H9 (cell line): Measurements from ENCODE around the gene CASP10. TPM values are rescaled to one million over a fixed set of nuclear protein-coding genes. Genes with fewer than 3 reads are reported as not detected.

Source experiments
- DNase-seq: peaks from one replicate; pipeline ENCODE4 v3.0.0-alpha.2; 2017
- H2AFZ ChIP-seq: one replicate; pipeline ENCODE4 v1.6.1; 2013; ENCODE audit warnings: mild to moderate bottlenecking, low read length, control low read depth, moderate library complexity
- H2AK5ac ChIP-seq: 2 replicates; pipeline ENCODE4 v1.6.1; 2013; ENCODE audit warnings: low read length, control low read depth, mixed read lengths; ENCODE audit not compliant: insufficient read length
- H2BK120ac ChIP-seq: one replicate; pipeline ENCODE4 v1.6.1; 2013; ENCODE audit warnings: low read depth, mild to moderate bottlenecking, low read length, control low read depth, inconsistent platforms; ENCODE audit not compliant: poor library complexity, severe bottlenecking
- H2BK12ac ChIP-seq: 2 replicates; pipeline ENCODE4 v1.6.1; 2013; ENCODE audit warnings: low read length, control low read depth, mixed read lengths, low read depth; ENCODE audit not compliant: insufficient read length
- H2BK15ac ChIP-seq: 2 replicates; pipeline ENCODE4 v1.6.1; 2013; ENCODE audit warnings: low read depth, low read length, control low read depth
- H2BK20ac ChIP-seq: one replicate; pipeline ENCODE4 v1.6.1; 2013; ENCODE audit warnings: low read depth, mild to moderate bottlenecking, low read length, control low read depth, inconsistent platforms; ENCODE audit not compliant: poor library complexity, severe bottlenecking
- H2BK5ac ChIP-seq: 2 replicates; pipeline ENCODE4 v1.6.1; 2013; ENCODE audit warnings: low read length, control low read depth, mixed read lengths; ENCODE audit not compliant: insufficient read length
- H3K14ac ChIP-seq: 2 replicates; pipeline ENCODE4 v1.6.1; 2013; ENCODE audit warnings: low read length, control low read depth; ENCODE audit not compliant: insufficient read depth
- H3K18ac ChIP-seq: 2 replicates; pipeline ENCODE4 v1.6.1; 2013; ENCODE audit warnings: low read depth, mild to moderate bottlenecking, mixed read lengths, low read length, control low read depth; ENCODE audit not compliant: insufficient read length
- H3K23ac ChIP-seq: 2 replicates; pipeline ENCODE4 v1.6.1; 2013; ENCODE audit warnings: low read length, control low read depth, mixed read lengths, low read depth; ENCODE audit not compliant: insufficient read length
- H3K23me2 ChIP-seq: 2 replicates; pipeline ENCODE4 v1.6.1; 2013; ENCODE audit warnings: low read depth, mild to moderate bottlenecking, mixed read lengths, low read length, control low read depth; ENCODE audit not compliant: insufficient read length, poor library complexity, severe bottlenecking
- H3K27ac ChIP-seq: 2 replicates; pipeline ENCODE4 v1.5.1; 2013; ENCODE audit warnings: low read length, control low read depth, mixed read lengths, low read depth; ENCODE audit not compliant: insufficient read length
- H3K27me3 ChIP-seq: 2 replicates; pipeline ENCODE4 v1.6.1; 2013; ENCODE audit warnings: low read length, control low read depth, inconsistent platforms; ENCODE audit not compliant: insufficient read depth
- H3K4ac ChIP-seq: 2 replicates; pipeline ENCODE4 v1.6.1; 2013; ENCODE audit warnings: low read depth, mild to moderate bottlenecking, control low read depth, inconsistent platforms, low read length, moderate library complexity
- H3K4me1 ChIP-seq: 2 replicates; pipeline ENCODE4 v1.6.1; 2013; ENCODE audit warnings: low read length, control low read depth, inconsistent platforms; ENCODE audit not compliant: insufficient read depth
- H3K4me2 ChIP-seq: 2 replicates; pipeline ENCODE4 v1.6.1; 2013; ENCODE audit warnings: low read length, control low read depth, mixed read lengths; ENCODE audit not compliant: insufficient read length, insufficient read depth
- H3K56ac ChIP-seq: 2 replicates; pipeline ENCODE4 v1.6.1; 2013; ENCODE audit warnings: low read depth, mild to moderate bottlenecking, mixed read lengths, low read length, control low read depth; ENCODE audit not compliant: insufficient read length
- H3K79me1 ChIP-seq: 2 replicates; pipeline ENCODE4 v1.6.1; 2013; ENCODE audit warnings: low read depth, mild to moderate bottlenecking, moderate library complexity, low read length, control low read depth, inconsistent platforms; ENCODE audit not compliant: insufficient read depth, poor library complexity, severe bottlenecking
- H3K79me2 ChIP-seq: 2 replicates; pipeline ENCODE4 v1.6.1; 2013; ENCODE audit warnings: low read length, control low read depth, inconsistent platforms; ENCODE audit not compliant: insufficient read depth
- H3K9ac ChIP-seq: 2 replicates; pipeline ENCODE4 v1.6.1; 2013; ENCODE audit warnings: low read length, control low read depth, mixed read lengths; ENCODE audit not compliant: insufficient read length; ENCODE audit errors: extremely low read depth
- H3K9me3 ChIP-seq: one replicate; pipeline ENCODE4 v1.6.1; 2013; ENCODE audit warnings: low read depth, low read length, inconsistent platforms; ENCODE audit not compliant: control insufficient read depth
- H3T11ph ChIP-seq: one replicate; pipeline ENCODE4 v1.6.1; 2013; ENCODE audit warnings: mild to moderate bottlenecking, low read length, control low read depth, inconsistent platforms
- H4K20me1 ChIP-seq: one replicate; pipeline ENCODE4 v1.6.1; 2013; ENCODE audit not compliant: control insufficient read depth, insufficient read length, insufficient read depth
- H4K5ac ChIP-seq: 2 replicates; pipeline ENCODE4 v1.6.1; 2013; ENCODE audit warnings: low read depth, mild to moderate bottlenecking, mixed read lengths, low read length, control low read depth; ENCODE audit not compliant: insufficient read length
- H4K8ac ChIP-seq: replicated peaks from 2 replicates; pipeline ENCODE4 v1.6.1; 2013; ENCODE audit warnings: low read length, control low read depth, mixed read lengths, low read depth; ENCODE audit not compliant: insufficient read length
- H4K91ac ChIP-seq: 2 replicates; pipeline ENCODE4 v1.6.1; 2013; ENCODE audit warnings: low read depth, mild to moderate bottlenecking, moderate library complexity, mixed read lengths, low read length, control low read depth; ENCODE audit not compliant: insufficient read length
- H3K27ac Mint-ChIP-seq, 3 experiments: 2 replicates in 2 of 3; 3 replicates in 1 of 3; pipeline ENCODE4 v1.8.0; 2020 to 2021; ENCODE audit warnings: mixed read lengths in 3 of 3, mild to moderate bottlenecking in 1 of 3, moderate library complexity in 1 of 3
- H3K27me3 Mint-ChIP-seq: 2 replicates; pipeline ENCODE4 v1.8.0; 2021; ENCODE audit warnings: low read depth, mild to moderate bottlenecking, moderate library complexity, mixed read lengths
- H3K36me3 Mint-ChIP-seq, 3 experiments: 2 replicates in 2 of 3; 3 replicates in 1 of 3; pipeline ENCODE4 v1.8.0; 2020 to 2021; ENCODE audit warnings: low read depth in 3 of 3, mixed read lengths in 3 of 3; ENCODE audit not compliant: insufficient read depth in 1 of 3
- H3K4me1 Mint-ChIP-seq, 2 experiments: 2 replicates each; pipeline ENCODE4 v1.8.0; 2020; ENCODE audit warnings: mixed read lengths in 2 of 2
- H3K4me3 Mint-ChIP-seq, 2 experiments: 2 replicates in 1 of 2; 3 replicates in 1 of 2; pipeline ENCODE4 v1.8.0; 2020 to 2021; ENCODE audit warnings: mild to moderate bottlenecking in 2 of 2, mixed read lengths in 2 of 2, moderate library complexity in 1 of 2
- H3K9me3 Mint-ChIP-seq, 2 experiments: 2 replicates in 1 of 2; 3 replicates in 1 of 2; pipeline ENCODE4 v1.8.0; 2020; ENCODE audit warnings: mild to moderate bottlenecking in 2 of 2, mixed read lengths in 2 of 2, moderate library complexity in 1 of 2
- CTCF ChIP-seq: fragments of 200-600 bp; sonication (generic); conservative IDR thresholded peaks from 3 replicates; pipeline ENCODE4 v1.8.0; 2021; ENCODE audit warnings: antibody characterized with exemption, mild to moderate bottlenecking
- WGBS: extraction: QIAGEN DNeasy Blood & Tissue Kit; methylation state at CpG from one replicate; pipeline ENCODE4 v1.1.7; 2013; ENCODE audit warnings: missing lambda C conversion rate, low lambda C conversion rate, mixed read lengths; ENCODE audit not compliant: insufficient read length; ENCODE audit errors: extremely low coverage; 5-methylcytosine and 5-hydroxymethylcytosine counted together
- total RNA-seq: library from RNA; stranded (reverse); gene quantifications from 2 replicates; pipeline ENCODE4 v1.2.1, GENCODE V29; 2021

CASP10 gene
- total RNA-seq, 1 experiment from 2014 or later = 2.7 TPM

DNA sequence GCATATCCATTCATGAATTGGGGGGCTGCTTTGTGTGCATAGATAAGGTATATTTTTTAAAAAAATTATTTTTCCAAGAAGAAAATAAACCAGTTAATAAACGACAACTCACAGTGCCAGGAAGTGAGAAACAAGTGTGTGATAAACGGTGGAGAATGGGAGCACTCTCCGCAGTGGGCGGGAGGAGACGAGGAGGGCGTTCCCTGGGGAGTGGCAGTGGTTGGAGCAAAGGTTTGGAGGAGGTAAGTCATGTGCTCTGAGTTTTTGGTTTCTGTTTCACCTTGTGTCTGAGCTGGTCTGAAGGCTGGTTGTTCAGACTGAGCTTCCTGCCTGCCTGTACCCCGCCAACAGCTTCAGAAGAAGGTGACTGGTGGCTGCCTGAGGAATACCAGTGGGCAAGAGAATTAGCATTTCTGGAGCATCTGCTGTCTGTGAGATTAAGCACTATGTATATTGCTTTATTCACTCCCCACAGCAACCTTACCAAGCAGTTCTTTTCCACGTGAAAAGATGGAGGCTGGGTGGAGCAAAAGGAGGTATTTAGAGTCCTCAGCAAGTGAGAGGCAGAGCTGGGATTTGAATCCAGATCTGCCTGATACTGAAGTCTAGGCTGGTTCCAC lies 50.4 kb downstream of the CASP10 start:
- Histone ChIP-seq H2BK120ac (no peak overlapping the region), H3K18ac (no peak overlapping the region), H3K4me1 (no peaks in the 10 kb centered on the region), H4K5ac (no peak overlapping the region), H3K79me2 (no peaks in the 10 kb centered on the region), H3K23ac (no peak overlapping the region), H3K27me3 (no peaks in the 10 kb centered on the region), H3T11ph (no peak overlapping the region), H2AFZ (no peak overlapping the region), H2BK5ac (no peak overlapping the region), H2BK12ac (no peak overlapping the region), H4K8ac (no peak overlapping the region), H4K91ac (no peak overlapping the region), H3K27ac (no peak overlapping the region), H2AK5ac (no peak overlapping the region), H3K56ac (no peak overlapping the region), H3K23me2 (no peaks in the 10 kb centered on the region), H3K9ac (no peak overlapping the region), H3K4me2 (peak overlapping the region; percentile 40), H2BK15ac (no peak overlapping the region), H3K79me1 (no peaks in the 10 kb centered on the region), H2BK20ac (no peak overlapping the region), H3K4ac (no peak overlapping the region), H3K14ac (no peak overlapping the region), H3K9me3 (no peaks in the 10 kb centered on the region), H4K20me1 (no peaks in the 10 kb centered on the region)
- H3K27ac Mint-ChIP-seq = peak overlapping the region in 1 of 3 experiments; percentile 75; a peak in 1 of 7 replicates
- no CpG with 5 or more reads among the region's 8 CpGs for WGBS
- H3K9me3 Mint-ChIP-seq = no peaks in the 10 kb centered on the region
- TF ChIP-seq CTCF = no peak
- peak; percentile 88 for DNase-seq
- H3K27me3 Mint-ChIP-seq = peaks cover 1% of the 10 kb centered on the region
- peak overlapping the region; percentile 54 to 67; a peak in 3 of 5 replicates for H3K4me3 Mint-ChIP-seq
- H3K4me1 Mint-ChIP-seq = peaks cover 14 to 23% of the 10 kb centered on the region in 2 experiments
- peaks cover 0 to 7% (median 0%) of the 10 kb centered on the region in 3 experiments; a peak in 2 of 7 replicates for H3K36me3 Mint-ChIP-seq
